CD4-positive, alpha-beta memory T cell (primary cell): ENCODE measurements around the gene SUGCT. TPM values are rescaled to one million over a fixed set of nuclear protein-coding genes. Genes with fewer than 3 reads are reported as not detected.

ENCODE experiments used
- CTCF ChIA-PET: fragments of 350-600 bp; sonication (Branson Sonifier 250); formaldehyde crosslinking; loops from one replicate; lab custom pipeline; 2021; ENCODE audit warnings: inconsistent platforms; ENCODE audit not compliant: partially characterized antibody; lab: Charles Lee
- POLR2A ChIA-PET: fragments of 350-600 bp; sonication (Branson Sonifier 250); formaldehyde crosslinking; loops from one replicate; lab custom pipeline; 2021; ENCODE audit not compliant: partially characterized antibody; lab: Charles Lee
- DNase-seq, 5 donors: peaks; one replicate each; pipeline versions ENCODE4 v3.0.0 to v3.0.0-alpha.2; 2020 to 2022; ENCODE audit warnings: mixed read lengths in 1 of 5
- H3K27ac ChIP-seq: one replicate; pipeline ENCODE4 v1.7.0; 2013; ENCODE audit warnings: low read depth, low read length
- H3K27me3 ChIP-seq: 2 replicates; pipeline ENCODE4 v1.7.0; 2013; ENCODE audit warnings: mild to moderate bottlenecking, low read length, moderate library complexity; ENCODE audit not compliant: insufficient read depth
- H3K36me3 ChIP-seq: 2 replicates; pipeline ENCODE4 v1.7.0; 2013; ENCODE audit warnings: mild to moderate bottlenecking, low read length, moderate library complexity; ENCODE audit not compliant: insufficient read depth
- H3K4me1 ChIP-seq: 2 replicates; pipeline ENCODE4 v1.7.0; 2013; ENCODE audit warnings: mild to moderate bottlenecking, low read length, moderate library complexity; ENCODE audit not compliant: insufficient read depth
- H3K4me3 ChIP-seq, 2 donors: one replicate each; pipeline ENCODE4 v1.7.0; 2013; ENCODE audit warnings: low read length in 2 of 2, mild to moderate bottlenecking in 1 of 2
- H3K9me3 ChIP-seq, 2 donors: one replicate each; pipeline ENCODE4 v1.7.0; 2013; ENCODE audit warnings: low read length in 2 of 2, control low read depth in 1 of 2; ENCODE audit not compliant: control insufficient read depth in 1 of 2
- H3K27ac Mint-ChIP-seq, 7 donors: one replicate each; pipeline ENCODE4 v1.8.0; 2020 to 2021; ENCODE audit warnings: mixed read lengths in 7 of 7, mild to moderate bottlenecking in 6 of 7, inconsistent platforms in 3 of 7, moderate library complexity in 3 of 7
- H3K27me3 Mint-ChIP-seq, 2 donors: one replicate each; pipeline ENCODE4 v1.8.0; 2020 to 2021; ENCODE audit warnings: mixed read lengths in 2 of 2
- H3K36me3 Mint-ChIP-seq, 2 donors: one replicate each; pipeline ENCODE4 v1.8.0; 2020 to 2021; ENCODE audit warnings: mixed read lengths in 2 of 2, inconsistent platforms in 1 of 2, mild to moderate bottlenecking in 1 of 2
- H3K4me1 Mint-ChIP-seq, 4 donors: one replicate each; pipeline ENCODE4 v1.8.0; 2020 to 2021; ENCODE audit warnings: mixed read lengths in 4 of 4, mild to moderate bottlenecking in 1 of 4
- H3K4me3 Mint-ChIP-seq, 8 donors: one replicate each; pipeline ENCODE4 v1.8.0; 2020 to 2021; ENCODE audit warnings: mixed read lengths in 8 of 8, mild to moderate bottlenecking in 7 of 8, moderate library complexity in 6 of 8, inconsistent platforms in 3 of 8
- H3K9me3 Mint-ChIP-seq, 8 donors: one replicate each; pipeline ENCODE4 v1.8.0; 2020 to 2021; ENCODE audit warnings: mixed read lengths in 8 of 8, mild to moderate bottlenecking in 5 of 8, inconsistent platforms in 3 of 8, moderate library complexity in 1 of 8
- intact Hi-C: fragments of 100-400 bp; cut with micrococcal nuclease; formaldehyde crosslinking; loops from one replicate; pipeline ENCODE4 v1.15.1; 2023
- polyA plus RNA-seq, 2 donors: library from polyadenylated mRNA; unstranded; fragments of 300-500 nt; fragmentation: Illumina TruSeq; gene quantifications; one replicate each; pipeline ENCODE4 v1.2.3, GENCODE V29; 2021
- total RNA-seq, 2 experiments: library from RNA; stranded (reverse); gene quantifications; one replicate each; pipeline ENCODE4 v1.2.3, GENCODE V29; 2021

SUGCT gene
- total and polyA plus RNA-seq, 4 experiments from 2014 or later, result 0.41 to 4.4 (median 1.2) TPM

DNA sequence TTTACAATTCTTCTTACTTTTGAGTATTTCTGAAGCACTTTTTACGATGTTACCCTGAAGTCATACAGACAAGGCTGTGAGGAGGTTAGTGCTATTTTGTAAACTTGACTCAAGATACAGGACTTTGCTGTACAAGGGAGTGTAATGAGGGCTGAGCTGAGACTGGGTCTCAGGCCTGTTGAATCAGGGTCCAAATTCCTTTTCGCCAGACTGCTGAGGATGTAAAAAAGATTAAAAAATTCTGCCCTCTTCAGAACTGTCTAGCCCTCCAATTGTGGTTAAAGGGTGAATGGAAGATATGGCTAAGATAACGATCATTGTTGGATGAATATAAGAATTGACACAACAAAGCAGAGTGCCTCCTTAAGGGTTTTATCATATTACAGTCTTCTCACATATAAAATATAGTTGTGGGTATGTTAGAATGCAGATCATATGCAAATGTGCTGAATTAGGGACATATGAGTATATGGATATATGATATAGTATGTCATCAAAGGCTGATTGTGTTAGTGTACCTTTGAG is 165.4 kb downstream of the SUGCT start:
- Mint-ChIP-seq H3K27ac (no peak overlapping the region), H3K4me3 (no peak overlapping the region), H3K27me3 (peaks cover 0 to 2% of the 10 kb centered on the region in 2 donors), H3K36me3 (no peaks in the 10 kb centered on the region), H3K4me1 (peaks cover 0 to 2% (median 0%) of the 10 kb centered on the region in 4 donors), H3K9me3 (peaks cover 0 to 3% (median 0%) of the 10 kb centered on the region in 8 donors)
- ChIA-PET POLR2A (no interaction called here), CTCF (no interaction called here)
- H3K9me3 ChIP-seq, result no peaks in the 10 kb centered on the region
- no peak overlapping the region for H3K27ac ChIP-seq
- no peak overlapping the region for H3K4me3 ChIP-seq
- no peaks in the 10 kb centered on the region for H3K27me3 ChIP-seq
- H3K36me3 ChIP-seq, result no peaks in the 10 kb centered on the region
- intact Hi-C loops, result no loop called here
- DNase-seq, result no peak
- no peaks in the 10 kb centered on the region for H3K4me1 ChIP-seq

GRCh38 chr7:40301486-40302068 is 166.8 kb downstream of the SUGCT start:
- Mint-ChIP-seq H3K9me3 (peaks cover 0 to 3% (median 0%) of the 10 kb centered on the region in 8 donors), H3K4me3 (no peak overlapping the region), H3K36me3 (no peaks in the 10 kb centered on the region), H3K27me3 (peaks cover 0 to 2% of the 10 kb centered on the region in 2 donors), H3K4me1 (peaks cover 0 to 2% (median 0%) of the 10 kb centered on the region in 4 donors), H3K27ac (no peak overlapping the region)
- H3K36me3 ChIP-seq, result no peaks in the 10 kb centered on the region
- no peak for DNase-seq
- no peaks in the 10 kb centered on the region for H3K27me3 ChIP-seq
- H3K27ac ChIP-seq, result no peak overlapping the region
- H3K4me3 ChIP-seq, result no peak overlapping the region
- POLR2A ChIA-PET, result no interaction called here
- intact Hi-C loops, result no loop called here
- CTCF ChIA-PET, result no interaction called here
- no peaks in the 10 kb centered on the region for H3K9me3 ChIP-seq
- H3K4me1 ChIP-seq, result no peaks in the 10 kb centered on the region

DNA sequence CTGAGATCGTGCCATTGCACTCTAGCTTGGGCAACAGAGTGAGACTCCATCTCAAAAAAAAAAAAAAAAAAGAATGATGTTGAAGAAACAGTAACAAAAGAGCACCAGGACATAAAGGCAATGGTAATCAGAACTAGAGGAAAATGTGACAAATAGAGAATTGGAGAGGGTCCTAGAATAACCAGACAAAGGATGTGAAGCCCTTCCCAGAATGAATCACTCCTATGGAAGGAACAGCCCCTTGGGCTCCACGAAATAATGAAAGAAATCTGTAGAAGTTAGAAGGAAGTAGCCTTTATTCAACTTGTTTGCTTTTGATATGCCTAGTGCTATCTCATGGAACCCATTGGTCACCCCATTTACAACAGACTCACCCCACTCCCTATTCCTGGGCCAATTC is 169.2 kb downstream of the SUGCT start:
- peaks cover 0 to 2% of the 10 kb centered on the region in 2 donors for H3K27me3 Mint-ChIP-seq
- no peaks in the 10 kb centered on the region for H3K9me3 ChIP-seq
- ChIA-PET CTCF (no interaction called here), POLR2A (no interaction called here)
- H3K4me3 ChIP-seq, result no peak overlapping the region
- no peak overlapping the region for H3K4me3 Mint-ChIP-seq
- no peak overlapping the region for H3K27ac ChIP-seq
- no peaks in the 10 kb centered on the region for H3K27me3 ChIP-seq
- H3K36me3 Mint-ChIP-seq, result no peaks in the 10 kb centered on the region
- H3K4me1 Mint-ChIP-seq, result peaks cover 0 to under 1% (median 0%) of the 10 kb centered on the region in 4 donors
- no peak overlapping the region for H3K27ac Mint-ChIP-seq
- no peaks in the 10 kb centered on the region for H3K36me3 ChIP-seq
- H3K4me1 ChIP-seq, result no peaks in the 10 kb centered on the region
- H3K9me3 Mint-ChIP-seq, result peaks cover 0 to 3% (median 0%) of the 10 kb centered on the region in 8 donors
- intact Hi-C loops, result no loop called here
- no peak for DNase-seq

GRCh38 chr7:40305229-40305628 is 170.4 kb downstream of the SUGCT start:
- Histone ChIP-seq H3K27me3 (no peaks in the 10 kb centered on the region), H3K36me3 (no peaks in the 10 kb centered on the region), H3K4me3 (no peak overlapping the region), H3K9me3 (no peaks in the 10 kb centered on the region), H3K27ac (no peak overlapping the region), H3K4me1 (no peaks in the 10 kb centered on the region)
- no peak overlapping the region for H3K4me3 Mint-ChIP-seq
- intact Hi-C loops, result no loop called here
- no peak for DNase-seq
- H3K27me3 Mint-ChIP-seq, result peaks cover 0 to 2% of the 10 kb centered on the region in 2 donors
- POLR2A ChIA-PET, result no interaction called here
- no peaks in the 10 kb centered on the region for H3K4me1 Mint-ChIP-seq
- peaks cover 0 to 3% (median 0%) of the 10 kb centered on the region in 8 donors for H3K9me3 Mint-ChIP-seq
- CTCF ChIA-PET, result no interaction called here
- H3K36me3 Mint-ChIP-seq, result no peaks in the 10 kb centered on the region
- H3K27ac Mint-ChIP-seq, result no peak overlapping the region

- H3K4me3 ChIP-seq, result no peak overlapping the region
- H3K4me1 Mint-ChIP-seq, result no peaks in the 10 kb centered on the region
- intact Hi-C loops, result no loop called here
- H3K36me3 Mint-ChIP-seq, result no peaks in the 10 kb centered on the region
- no peak overlapping the region for H3K27ac ChIP-seq
- H3K4me3 Mint-ChIP-seq, result no peak overlapping the region
- no peaks in the 10 kb centered on the region for H3K27me3 ChIP-seq
- no peaks in the 10 kb centered on the region for H3K9me3 ChIP-seq
- no peak overlapping the region for H3K27ac Mint-ChIP-seq
- H3K36me3 ChIP-seq, result no peaks in the 10 kb centered on the region
- ChIA-PET POLR2A (no interaction called here), CTCF (no interaction called here)
- H3K4me1 ChIP-seq, result no peaks in the 10 kb centered on the region
- peaks cover 0 to 2% of the 10 kb centered on the region in 2 donors for H3K27me3 Mint-ChIP-seq
- peaks cover 0 to 3% (median 0%) of the 10 kb centered on the region in 8 donors for H3K9me3 Mint-ChIP-seq
- no peak for DNase-seq
Measured at GRCh38 chr7:40306025-40306424, 171.2 kb downstream of the SUGCT start.

GRCh38 chr7:40306596-40306995 is 171.8 kb downstream of the SUGCT start:
- no peak overlapping the region for H3K4me3 ChIP-seq
- no peak for DNase-seq
- no peaks in the 10 kb centered on the region for H3K36me3 ChIP-seq
- intact Hi-C loops, result no loop called here
- no peaks in the 10 kb centered on the region for H3K27me3 ChIP-seq
- H3K4me1 Mint-ChIP-seq, result no peaks in the 10 kb centered on the region
- CTCF ChIA-PET, result no interaction called here
- no peaks in the 10 kb centered on the region for H3K9me3 Mint-ChIP-seq
- no peaks in the 10 kb centered on the region for H3K4me1 ChIP-seq
- no peaks in the 10 kb centered on the region for H3K36me3 Mint-ChIP-seq
- POLR2A ChIA-PET, result no interaction called here
- H3K27me3 Mint-ChIP-seq, result peaks cover 0 to 2% of the 10 kb centered on the region in 2 donors
- H3K27ac Mint-ChIP-seq, result no peak overlapping the region
- no peaks in the 10 kb centered on the region for H3K9me3 ChIP-seq
- no peak overlapping the region for H3K4me3 Mint-ChIP-seq
- H3K27ac ChIP-seq, result no peak overlapping the region

GRCh38 chr7:40310258-40310657 is 175.5 kb downstream of the SUGCT start:
- no peaks in the 10 kb centered on the region for H3K4me1 Mint-ChIP-seq
- H3K27me3 Mint-ChIP-seq, result no peaks in the 10 kb centered on the region
- no peaks in the 10 kb centered on the region for H3K9me3 ChIP-seq
- H3K4me3 ChIP-seq, result no peak overlapping the region
- no peaks in the 10 kb centered on the region for H3K36me3 ChIP-seq
- H3K4me1 ChIP-seq, result no peaks in the 10 kb centered on the region
- H3K36me3 Mint-ChIP-seq, result no peaks in the 10 kb centered on the region
- H3K4me3 Mint-ChIP-seq, result no peak overlapping the region
- no peak overlapping the region for H3K27ac ChIP-seq
- intact Hi-C loops, result no loop called here
- no peak overlapping the region for H3K27ac Mint-ChIP-seq
- POLR2A ChIA-PET, result no interaction called here
- H3K9me3 Mint-ChIP-seq, result peaks cover 0 to 4% (median 0%) of the 10 kb centered on the region in 8 donors
- CTCF ChIA-PET, result no interaction called here
- DNase-seq, result no peak
- H3K27me3 ChIP-seq, result no peaks in the 10 kb centered on the region
